Measurements from ENCODE around the gene ZBTB8B.
"Not testable (repeated sequence)": the region's sequence is repeated elsewhere in the genome, so short reads cannot be mapped to it uniquely, and the experiment has no call there.

The ZBTB8B gene

DNA sequence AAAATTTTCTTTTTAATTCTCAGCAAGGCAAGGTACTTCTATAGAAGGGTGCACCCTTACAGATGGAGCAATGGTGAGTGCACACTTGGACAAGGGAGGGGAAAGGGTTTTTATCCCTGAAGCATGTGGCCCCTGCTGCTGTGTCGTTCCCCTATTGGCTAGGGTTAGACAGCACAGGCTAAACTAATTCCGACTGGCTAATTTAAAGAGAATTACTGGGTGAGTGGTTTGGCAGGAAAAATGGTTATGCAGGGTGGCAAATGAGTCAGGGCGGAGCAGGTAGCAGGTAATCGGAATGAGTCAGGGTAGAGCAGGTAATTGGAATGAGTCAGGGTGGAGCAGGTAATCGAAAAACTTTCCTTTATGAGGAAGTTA lies 15.4 kb upstream of the ZBTB8B start:
- H3K9me3 Mint-ChIP-seq; H3K36me3 Mint-ChIP-seq (ENCODE audit: insufficient read depth); DNase-seq (ENCODE audit: low spot score in 2 of 2); ATAC-seq (replicated peaks; ENCODE audit: extremely low read depth, poor library complexity, severe bottlenecking); H3K4me3 Mint-ChIP-seq; H3K27ac Mint-ChIP-seq (ENCODE audit: low read depth); H3K4me1 Mint-ChIP-seq: not testable (repeated sequence)
- peaks cover 44% of the 10 kb centered on the region for H3K27me3 Mint-ChIP-seq

DNA sequence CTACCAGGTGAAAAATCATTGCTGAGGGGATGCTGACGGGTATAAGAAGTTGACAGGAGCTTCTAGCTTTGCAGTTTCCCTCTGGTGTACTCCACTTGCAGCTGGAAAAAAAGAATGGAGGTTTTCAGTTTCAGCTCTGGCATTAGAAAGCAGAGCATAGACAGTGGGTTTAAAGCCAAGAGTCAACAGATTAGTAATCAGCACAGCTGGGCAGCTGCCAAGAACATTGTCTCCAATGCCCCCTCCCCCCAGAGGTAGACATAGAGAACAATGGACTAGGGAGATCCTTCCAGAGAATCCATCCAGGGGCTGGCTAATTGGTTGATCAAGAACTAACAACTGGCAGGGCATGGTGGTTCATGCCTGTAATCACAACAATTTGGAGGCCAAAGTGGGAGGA lies 10.1 kb upstream of the ZBTB8B start:
- no peak overlapping the region for H3K27ac Mint-ChIP-seq (ENCODE audit: low read depth)
- H3K4me1 Mint-ChIP-seq: no peaks in the 10 kb centered on the region
- peaks cover 19% of the 10 kb centered on the region for H3K27me3 Mint-ChIP-seq
- H3K9me3 Mint-ChIP-seq: no peaks in the 10 kb centered on the region
- no peak overlapping the region for H3K4me3 Mint-ChIP-seq
- no peaks in the 10 kb centered on the region for H3K36me3 Mint-ChIP-seq (ENCODE audit: insufficient read depth)
- ATAC-seq (replicated peaks; ENCODE audit: extremely low read depth, poor library complexity, severe bottlenecking) (no peak), DNase-seq (ENCODE audit: low spot score in 2 of 2) (no peak)

DNA sequence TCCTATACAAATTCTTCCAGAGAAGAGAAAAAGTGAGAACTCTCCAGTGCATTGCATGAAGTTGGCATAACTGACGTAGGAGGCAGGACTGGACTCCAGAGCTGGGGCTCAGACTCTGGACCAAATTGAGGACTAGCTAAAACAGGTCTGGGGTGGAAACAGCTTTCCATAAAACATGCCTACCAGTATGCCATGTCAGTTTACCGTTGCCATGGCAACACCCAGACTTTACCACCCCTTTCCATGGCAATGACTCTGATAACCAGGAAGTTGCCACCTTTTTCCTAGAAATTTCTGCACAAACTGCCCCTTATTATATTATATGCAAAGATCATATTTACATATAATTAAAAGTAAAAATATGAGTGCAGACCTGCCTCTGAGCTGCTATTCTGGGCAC lies 8.9 kb upstream of the ZBTB8B start:
- no peak for DNase-seq (ENCODE audit: low spot score in 2 of 2)
- ATAC-seq (replicated peaks; ENCODE audit: extremely low read depth, poor library complexity, severe bottlenecking): no peak
- Mint-ChIP-seq H3K4me3 (no peak overlapping the region), H3K9me3 (no peaks in the 10 kb centered on the region), H3K27ac (ENCODE audit: low read depth) (no peak overlapping the region), H3K36me3 (ENCODE audit: insufficient read depth) (no peaks in the 10 kb centered on the region), H3K4me1 (no peaks in the 10 kb centered on the region), H3K27me3 (peaks cover 9% of the 10 kb centered on the region)

DNA sequence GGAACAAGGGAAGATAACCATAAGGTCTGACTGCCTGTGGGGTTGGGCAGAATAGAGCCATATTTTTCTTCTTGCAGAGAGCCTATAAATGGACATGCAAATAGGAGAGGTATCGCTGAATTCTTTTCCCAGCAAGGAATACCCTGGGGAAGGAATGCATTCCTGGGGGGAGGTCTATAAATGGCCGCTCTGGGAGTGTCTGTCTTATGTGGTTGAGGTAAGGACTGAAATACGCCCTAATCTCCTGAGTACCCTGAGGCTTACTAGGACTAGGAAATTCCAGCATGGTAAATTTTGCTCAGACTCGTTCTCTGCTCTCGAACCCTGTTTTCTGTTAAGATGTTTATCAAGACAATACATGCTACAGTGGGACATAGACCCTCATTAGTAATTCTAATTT lies 6.1 kb upstream of the ZBTB8B start:
- not testable (repeated sequence) for H3K27ac Mint-ChIP-seq (ENCODE audit: low read depth); H3K4me3 Mint-ChIP-seq; ATAC-seq (replicated peaks; ENCODE audit: extremely low read depth, poor library complexity, severe bottlenecking); DNase-seq (ENCODE audit: low spot score in 2 of 2); H3K4me1 Mint-ChIP-seq; H3K9me3 Mint-ChIP-seq; H3K36me3 Mint-ChIP-seq (ENCODE audit: insufficient read depth)
- H3K27me3 Mint-ChIP-seq: peaks cover 28% of the 10 kb centered on the region

DNA sequence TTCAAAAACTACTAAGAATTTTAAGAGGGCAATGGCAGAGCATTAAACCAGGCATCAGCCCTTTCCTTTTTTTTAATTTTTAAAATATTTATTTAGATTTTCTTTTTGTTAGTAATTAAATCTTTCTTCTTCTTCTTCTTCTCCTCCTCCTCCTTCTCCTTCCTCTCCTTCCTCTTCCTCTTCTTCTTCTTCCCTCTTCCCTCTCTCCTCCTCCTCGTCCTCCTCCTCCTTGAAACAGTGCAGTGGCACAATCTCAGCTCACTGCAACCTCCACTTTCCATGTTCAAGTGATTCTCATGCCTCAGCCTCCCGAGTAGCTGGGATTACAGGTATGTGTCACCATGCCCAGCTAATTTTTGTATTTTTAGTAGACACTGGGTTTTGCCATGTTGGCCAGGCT lies 1.9 kb upstream of the ZBTB8B start:
- H3K9me3 Mint-ChIP-seq; H3K4me3 Mint-ChIP-seq; DNase-seq (ENCODE audit: low spot score in 2 of 2); ATAC-seq (replicated peaks; ENCODE audit: extremely low read depth, poor library complexity, severe bottlenecking); H3K27ac Mint-ChIP-seq (ENCODE audit: low read depth); H3K36me3 Mint-ChIP-seq (ENCODE audit: insufficient read depth): not testable (repeated sequence)
- peaks cover 57% of the 10 kb centered on the region for H3K27me3 Mint-ChIP-seq
- H3K4me1 Mint-ChIP-seq: peaks cover 17% of the 10 kb centered on the region

DNA sequence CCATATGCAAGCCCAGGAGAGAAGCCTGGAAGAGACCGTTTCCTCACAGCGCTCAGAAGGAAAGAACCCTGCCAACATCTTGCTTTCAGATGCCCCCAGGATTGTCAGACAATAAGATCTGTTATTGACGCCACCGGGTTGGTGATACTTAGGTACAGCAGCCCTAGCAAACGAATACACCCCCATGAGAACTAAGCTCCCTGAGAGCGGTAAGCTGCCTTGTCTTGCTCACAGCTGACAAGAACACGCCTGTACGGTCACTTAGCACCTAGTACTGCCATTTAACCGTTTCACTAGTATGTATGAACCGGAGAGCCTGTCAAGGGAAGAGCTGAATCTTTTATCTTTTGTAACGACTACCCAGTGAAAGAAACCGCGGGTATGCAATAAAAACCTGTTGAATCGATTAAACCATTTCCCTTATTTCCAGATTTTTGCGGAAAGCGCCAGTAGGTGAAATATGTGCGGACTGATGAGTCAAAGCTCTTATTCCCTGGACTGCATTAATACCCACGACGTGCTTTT lies 619 bp upstream of the ZBTB8B start:
- Mint-ChIP-seq H3K27ac (ENCODE audit: low read depth) (no peak overlapping the region), H3K9me3 (no peaks in the 10 kb centered on the region), H3K4me1 (peaks cover 17% of the 10 kb centered on the region), H3K4me3 (peak overlapping the region; percentile 67), H3K36me3 (ENCODE audit: insufficient read depth) (no peaks in the 10 kb centered on the region), H3K27me3 (peaks cover 57% of the 10 kb centered on the region)
- DNase-seq (ENCODE audit: low spot score in 2 of 2) (no peak), ATAC-seq (replicated peaks; ENCODE audit: extremely low read depth, poor library complexity, severe bottlenecking) (no peak)

DNA sequence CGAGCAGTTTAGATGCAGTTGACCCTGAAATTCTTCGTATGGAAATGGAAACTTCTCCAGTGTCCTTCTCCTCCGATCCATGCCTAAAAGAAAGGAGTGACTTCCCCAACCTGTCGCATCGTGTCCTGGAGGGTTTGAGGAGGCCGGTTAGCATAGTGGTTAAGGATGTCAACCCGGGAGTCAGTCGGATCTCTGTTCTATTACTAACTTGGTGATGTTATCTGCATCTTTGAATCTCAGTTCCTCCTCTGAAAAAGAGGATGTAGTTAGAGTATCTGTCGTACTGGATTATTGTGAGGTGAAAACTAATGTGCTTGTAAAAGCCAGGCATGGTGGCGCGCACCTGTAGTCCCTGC lies 684 bp downstream of the ZBTB8B start:
- no peaks in the 10 kb centered on the region for H3K36me3 Mint-ChIP-seq (ENCODE audit: insufficient read depth)
- H3K9me3 Mint-ChIP-seq: no peaks in the 10 kb centered on the region
- peaks cover 17% of the 10 kb centered on the region for H3K4me1 Mint-ChIP-seq
- peak overlapping the region; percentile 67 for H3K4me3 Mint-ChIP-seq
- DNase-seq (ENCODE audit: low spot score in 2 of 2) (no peak), ATAC-seq (replicated peaks; ENCODE audit: extremely low read depth, poor library complexity, severe bottlenecking) (no peak)
- no peak overlapping the region for H3K27ac Mint-ChIP-seq (ENCODE audit: low read depth)
- peaks cover 57% of the 10 kb centered on the region for H3K27me3 Mint-ChIP-seq

DNA sequence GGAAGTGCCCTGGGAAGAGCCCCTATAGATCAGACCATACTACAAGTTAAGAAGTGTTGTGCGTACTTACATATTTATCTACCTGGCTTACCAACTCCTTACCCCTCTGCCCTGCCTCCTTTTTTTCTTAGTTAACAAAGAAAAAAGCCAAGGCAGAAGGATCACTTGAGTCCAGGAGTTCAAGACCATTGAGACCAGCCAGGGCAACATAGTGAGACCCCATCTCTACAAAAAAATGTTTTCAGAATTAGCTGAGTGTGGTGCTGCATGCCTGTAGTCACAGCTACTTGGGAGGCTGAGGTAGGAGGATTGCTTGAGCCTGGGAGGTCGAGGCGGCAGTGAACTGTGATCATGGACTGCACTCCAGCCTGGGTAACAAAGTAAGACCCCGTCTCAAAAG lies 1.9 kb downstream of the ZBTB8B start:
- DNase-seq (ENCODE audit: low spot score in 2 of 2): no peak
- H3K4me3 Mint-ChIP-seq: no peak overlapping the region
- no peaks in the 10 kb centered on the region for H3K9me3 Mint-ChIP-seq
- H3K4me1 Mint-ChIP-seq: peaks cover 17% of the 10 kb centered on the region
- H3K27ac Mint-ChIP-seq (ENCODE audit: low read depth): no peak overlapping the region
- ATAC-seq (replicated peaks; ENCODE audit: extremely low read depth, poor library complexity, severe bottlenecking): no peak
- no peaks in the 10 kb centered on the region for H3K36me3 Mint-ChIP-seq (ENCODE audit: insufficient read depth)
- peaks cover 50% of the 10 kb centered on the region for H3K27me3 Mint-ChIP-seq

DNA sequence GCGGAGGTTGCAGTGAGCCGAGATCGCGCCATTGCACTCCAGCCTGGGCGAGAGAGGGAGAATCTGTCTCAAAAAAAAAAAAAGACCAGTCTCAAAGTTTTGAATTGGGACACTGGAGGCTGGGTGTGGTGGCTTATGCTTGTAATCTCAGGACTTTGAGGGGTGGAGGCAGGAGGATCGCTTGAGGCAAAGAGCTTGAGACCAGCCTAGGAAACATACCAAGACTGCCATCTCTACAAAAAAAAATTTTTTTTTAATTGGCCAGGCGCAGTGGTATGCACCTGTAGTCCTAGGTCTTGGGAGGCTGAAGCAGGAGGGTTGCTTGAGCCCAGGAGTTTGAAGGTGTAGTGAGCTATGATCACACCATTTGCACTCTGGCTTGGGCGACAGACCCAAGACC lies 3.9 kb downstream of the ZBTB8B start:
- DNase-seq (ENCODE audit: low spot score in 2 of 2) (no peak), ATAC-seq (replicated peaks; ENCODE audit: extremely low read depth, poor library complexity, severe bottlenecking) (no peak)
- Mint-ChIP-seq H3K27me3 (peaks cover 29% of the 10 kb centered on the region), H3K27ac (ENCODE audit: low read depth) (no peak overlapping the region), H3K36me3 (ENCODE audit: insufficient read depth) (no peaks in the 10 kb centered on the region), H3K4me3 (no peak overlapping the region), H3K9me3 (no peaks in the 10 kb centered on the region), H3K4me1 (peaks cover 17% of the 10 kb centered on the region)

DNA sequence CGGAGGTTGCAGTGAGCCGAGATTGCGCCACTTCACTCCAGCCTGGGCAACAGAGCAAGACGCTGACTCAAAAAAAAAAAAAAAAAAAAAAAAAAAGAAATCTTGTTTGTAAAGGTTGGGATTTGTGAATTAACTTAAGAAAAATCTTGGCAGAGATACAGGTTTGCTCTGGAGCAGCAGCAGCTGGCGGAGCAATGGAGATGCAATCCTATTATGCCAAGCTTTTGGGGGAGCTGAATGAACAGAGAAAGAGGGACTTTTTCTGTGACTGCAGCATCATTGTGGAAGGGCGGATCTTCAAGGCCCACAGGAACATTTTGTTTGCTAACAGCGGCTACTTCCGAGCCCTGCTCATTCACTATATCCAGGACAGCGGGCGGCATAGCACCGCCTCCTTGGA lies 5.6 kb downstream of the ZBTB8B start:
- H3K4me3 Mint-ChIP-seq: no peak overlapping the region
- H3K27ac Mint-ChIP-seq (ENCODE audit: low read depth): no peak overlapping the region

DNA sequence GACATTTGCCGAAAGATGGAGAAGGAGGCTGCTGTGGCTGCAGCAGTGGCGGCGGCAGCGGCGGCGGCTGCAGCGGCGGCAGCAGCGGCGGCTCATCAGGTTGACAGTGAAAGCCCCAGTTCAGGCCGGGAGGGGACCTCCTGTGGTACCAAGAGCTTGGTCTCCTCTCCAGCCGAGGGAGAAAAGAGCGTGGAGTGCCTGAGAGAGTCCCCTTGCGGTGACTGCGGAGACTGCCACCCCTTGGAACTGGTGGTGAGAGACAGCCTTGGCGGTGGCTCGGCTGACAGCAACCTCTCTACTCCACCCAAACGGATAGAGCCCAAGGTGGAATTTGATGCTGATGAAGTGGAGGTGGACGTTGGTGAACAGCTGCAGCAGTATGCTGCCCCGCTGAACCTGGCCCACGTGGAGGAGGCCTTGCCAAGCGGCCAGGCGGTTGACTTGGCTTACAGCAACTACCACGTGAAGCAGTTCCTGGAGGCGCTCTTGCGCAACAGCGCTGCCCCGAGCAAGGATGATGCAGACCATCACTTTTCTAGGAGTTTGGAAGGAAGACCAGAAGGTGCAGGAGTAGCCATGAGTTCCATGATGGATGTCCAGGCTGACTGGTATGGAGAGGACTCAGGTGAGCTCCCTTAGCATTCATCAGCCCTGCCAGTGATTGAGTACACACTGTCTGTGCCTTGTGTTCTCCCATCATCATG lies 6.3 kb downstream of the ZBTB8B start:
- no peak for ATAC-seq (replicated peaks; ENCODE audit: extremely low read depth, poor library complexity, severe bottlenecking)
- Mint-ChIP-seq H3K4me1 (no peaks in the 10 kb centered on the region), H3K9me3 (no peaks in the 10 kb centered on the region), H3K27ac (ENCODE audit: low read depth) (no peak overlapping the region), H3K27me3 (peaks cover 17% of the 10 kb centered on the region), H3K4me3 (no peak overlapping the region), H3K36me3 (ENCODE audit: insufficient read depth) (no peaks in the 10 kb centered on the region)
- no peak for DNase-seq (ENCODE audit: low spot score in 2 of 2)

More for the DNA sequence above, 5.6 kb downstream of the ZBTB8B start:
- H3K4me1 Mint-ChIP-seq: peaks cover 4% of the 10 kb centered on the region
- ATAC-seq (replicated peaks; ENCODE audit: extremely low read depth, poor library complexity, severe bottlenecking) (no peak), DNase-seq (ENCODE audit: low spot score in 2 of 2) (no peak)
- no peaks in the 10 kb centered on the region for H3K9me3 Mint-ChIP-seq
- peaks cover 17% of the 10 kb centered on the region for H3K27me3 Mint-ChIP-seq
- H3K36me3 Mint-ChIP-seq (ENCODE audit: insufficient read depth): no peaks in the 10 kb centered on the region

DNA sequence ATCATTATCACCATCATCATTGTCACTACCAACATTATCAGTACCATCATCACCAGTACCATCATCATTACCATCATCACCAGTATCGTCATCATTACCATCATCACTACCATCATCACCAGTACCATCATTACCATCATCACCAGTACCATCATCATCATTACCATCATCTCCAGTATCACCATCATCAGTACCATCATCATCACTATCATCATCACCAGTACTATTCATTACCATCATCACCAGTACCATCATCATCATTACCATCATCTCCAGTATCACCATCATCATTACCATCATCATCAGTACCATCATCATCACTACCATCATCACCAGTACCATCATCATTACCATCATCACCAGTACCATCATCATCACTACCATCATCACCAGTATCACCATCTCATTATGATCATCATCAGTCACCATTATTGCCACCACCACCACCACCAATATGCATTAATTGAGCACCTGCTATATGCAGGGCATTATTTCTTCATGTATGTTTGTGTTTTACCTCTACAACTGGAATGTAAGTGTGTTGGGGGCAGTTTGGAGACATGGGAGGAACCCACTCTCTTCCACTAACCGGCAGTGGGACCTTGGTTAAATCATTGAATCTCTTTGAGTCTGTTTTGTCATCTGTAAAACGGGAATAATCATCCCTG lies 7.0 kb downstream of the ZBTB8B start:
- ATAC-seq (replicated peaks; ENCODE audit: extremely low read depth, poor library complexity, severe bottlenecking) (no peak), DNase-seq (ENCODE audit: low spot score in 2 of 2) (no peak)
- Mint-ChIP-seq H3K27ac (ENCODE audit: low read depth) (no peak overlapping the region), H3K36me3 (ENCODE audit: insufficient read depth) (no peaks in the 10 kb centered on the region), H3K27me3 (peaks cover 18% of the 10 kb centered on the region), H3K9me3 (no peaks in the 10 kb centered on the region), H3K4me3 (no peak overlapping the region), H3K4me1 (no peaks in the 10 kb centered on the region)

DNA sequence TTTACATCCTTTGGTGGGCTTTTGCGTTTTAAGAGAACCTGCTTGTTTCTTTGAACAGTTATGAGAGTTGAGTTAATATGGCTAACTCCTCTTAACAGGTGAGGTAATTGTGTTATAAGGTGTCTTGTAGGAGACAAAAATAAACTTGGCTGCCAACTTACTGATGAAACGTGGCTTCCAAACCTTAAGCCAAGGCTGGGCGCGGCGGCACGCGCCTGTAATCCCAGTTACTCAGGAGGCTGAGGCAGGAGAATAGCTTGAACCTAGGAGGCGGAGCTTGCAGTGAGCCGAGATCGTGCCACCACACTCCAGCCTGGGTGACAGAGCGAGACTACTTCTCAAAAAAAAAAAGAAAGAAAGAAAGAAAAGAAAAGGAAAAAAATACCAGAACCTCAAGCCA lies 8.1 kb downstream of the ZBTB8B start:
- H3K27me3 Mint-ChIP-seq: peaks cover 27% of the 10 kb centered on the region
- not testable (repeated sequence) for H3K36me3 Mint-ChIP-seq (ENCODE audit: insufficient read depth); H3K4me1 Mint-ChIP-seq; DNase-seq (ENCODE audit: low spot score in 2 of 2); H3K4me3 Mint-ChIP-seq; H3K9me3 Mint-ChIP-seq; ATAC-seq (replicated peaks; ENCODE audit: extremely low read depth, poor library complexity, severe bottlenecking); H3K27ac Mint-ChIP-seq (ENCODE audit: low read depth)

Measured in central memory CD8-positive, alpha-beta T cell (primary cell).